A549 treated with DMSO at 1 μM for 4 hours (cell line): Measurements from ENCODE around the gene SETD6. TPM values are rescaled to one million over a fixed set of nuclear protein-coding genes. Genes with fewer than 3 reads are reported as not detected.

Experiments
- total RNA-seq: library from RNA; stranded (reverse); fragments of 200-300 nt; extraction: Qiagen RNA extraction; gene quantifications from 5 replicates; pipeline ENCODE4 v1.2.3, GENCODE V29; 2022; ENCODE audit warnings: low read depth

The SETD6 gene, protein sequence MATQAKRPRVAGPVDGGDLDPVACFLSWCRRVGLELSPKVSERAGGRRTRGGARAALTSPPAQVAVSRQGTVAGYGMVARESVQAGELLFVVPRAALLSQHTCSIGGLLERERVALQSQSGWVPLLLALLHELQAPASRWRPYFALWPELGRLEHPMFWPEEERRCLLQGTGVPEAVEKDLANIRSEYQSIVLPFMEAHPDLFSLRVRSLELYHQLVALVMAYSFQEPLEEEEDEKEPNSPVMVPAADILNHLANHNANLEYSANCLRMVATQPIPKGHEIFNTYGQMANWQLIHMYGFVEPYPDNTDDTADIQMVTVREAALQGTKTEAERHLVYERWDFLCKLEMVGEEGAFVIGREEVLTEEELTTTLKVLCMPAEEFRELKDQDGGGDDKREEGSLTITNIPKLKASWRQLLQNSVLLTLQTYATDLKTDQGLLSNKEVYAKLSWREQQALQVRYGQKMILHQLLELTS
- total RNA-seq, result 12.4 to 17.4 TPM (median 16.2 TPM) in 5 replicates

DNA sequence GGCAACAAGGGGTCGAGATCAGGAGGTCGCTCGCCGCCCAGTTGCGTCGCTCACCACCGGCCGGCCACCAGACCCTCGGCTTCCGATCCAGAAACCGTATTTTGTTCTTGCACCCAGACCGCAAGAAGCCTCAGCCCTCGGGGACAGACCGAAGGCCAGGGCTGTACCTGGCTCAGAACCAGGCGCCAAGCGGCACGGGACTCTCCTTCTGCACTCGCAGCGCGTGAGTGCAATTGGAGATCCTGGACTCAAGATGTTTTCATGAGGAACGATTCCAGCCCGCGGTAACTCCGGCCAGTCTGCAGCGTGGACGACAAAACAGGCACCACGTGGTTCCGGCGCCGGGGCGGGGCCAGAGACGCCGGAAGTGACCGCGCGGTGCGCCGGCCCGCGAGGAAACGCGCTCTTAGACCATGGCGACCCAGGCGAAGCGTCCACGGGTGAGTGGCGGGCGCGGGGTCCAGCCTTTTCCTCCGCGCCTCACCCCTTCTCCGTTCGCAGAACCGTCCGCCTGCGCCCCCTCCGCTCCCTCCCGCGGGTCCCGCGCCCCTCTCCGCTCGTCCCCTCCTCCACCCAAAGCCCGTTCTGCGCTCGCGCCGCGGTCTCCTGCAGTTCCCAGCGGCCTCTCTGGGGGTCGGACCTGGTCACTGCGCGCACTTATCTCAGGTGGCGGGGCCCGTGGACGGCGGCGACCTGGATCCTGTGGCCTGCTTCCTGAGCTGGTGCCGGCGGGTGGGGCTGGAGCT lies at the start of gene SETD6:
Gene SETD6 (plus strand): TSS at position 393 of the 746 bp plus-strand sequence. CDS start 21 bp downstream, at position 414.

DNA sequence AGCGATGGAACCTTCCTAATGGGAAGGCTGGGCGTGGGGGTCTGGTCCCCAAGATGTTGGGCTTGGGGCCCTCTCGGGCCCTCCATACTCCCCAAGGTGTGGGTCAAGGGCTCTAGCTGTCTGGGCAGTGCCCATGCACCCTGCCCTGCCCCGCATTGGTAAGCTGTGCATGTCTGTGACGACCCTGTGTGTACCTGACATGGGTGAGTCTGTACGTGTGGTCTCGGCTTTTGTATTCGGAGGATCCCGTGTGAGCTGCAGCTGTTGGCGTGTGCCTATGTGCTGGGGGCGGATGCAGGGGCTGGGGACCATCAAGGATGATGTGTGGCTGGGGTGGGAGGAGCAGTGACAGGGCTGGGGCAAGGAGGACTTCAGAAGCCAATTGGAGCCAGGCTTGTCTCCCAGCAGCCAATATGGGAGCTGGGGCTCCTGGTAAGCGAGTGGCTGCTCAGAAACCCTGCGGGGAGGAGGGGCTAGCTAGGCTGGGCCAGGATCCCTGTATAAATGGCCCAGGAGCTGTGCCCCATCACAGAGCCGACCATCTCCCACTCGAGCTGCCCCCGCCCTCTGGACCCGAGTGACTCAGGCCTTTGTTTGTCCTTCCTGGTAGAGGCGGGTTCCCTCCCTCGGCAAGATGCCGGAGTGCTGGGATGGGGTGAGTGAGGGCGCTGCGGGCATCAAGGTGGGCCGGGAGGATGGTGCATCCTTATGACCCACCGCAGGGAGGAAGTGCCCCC lies 15.5 kb upstream of the SETD6 start, which contains the start of gene NDRG4:
Gene NDRG4 (plus strand): TSS at position 529 of the 737 bp plus-strand sequence. CDS start 106 bp downstream, at position 635.

Other genes with a start within 250 kb of the SETD6 start
- not detected in 5 replicates for gene PRSS54, start 220.5 kb upstream of the SETD6 start, total RNA-seq
- gene GINS3, start 123.0 kb upstream of the SETD6 start, total RNA-seq, result 22.5 to 24.6 TPM (median 24.2 TPM) in 5 replicates
- gene NDRG4, start 15.4 kb upstream of the SETD6 start, total RNA-seq, result 24.2 to 29.8 TPM (median 28.1 TPM) in 5 replicates
- 122 to 169 TPM (median 138 TPM) in 5 replicates for gene CNOT1, start 114.3 kb downstream of the SETD6 start, total RNA-seq
- 17.0 to 19.8 TPM (median 18.7 TPM) in 5 replicates for gene SLC38A7, start 169.3 kb downstream of the SETD6 start, total RNA-seq
- gene GOT2, start 218.8 kb downstream of the SETD6 start, total RNA-seq, result 173 to 191 TPM (median 187 TPM) in 5 replicates